ENCODE results near the gene CEP112. TPM values are rescaled to one million over a fixed set of nuclear protein-coding genes. Genes with fewer than 3 reads are reported as not detected.

Gene CEP112
- total and polyA plus RNA-seq, 2 of the 4 experiments (the other 2 are of a cell fraction): 2.5 to 5.6 TPM

- H3K4me2 ChIP-seq (ENCODE audit: low read depth, low read length): no peak overlapping the region
- BruUV-seq (replicated peaks): no TSS peak
- DNase-seq (no peak), ATAC-seq (ENCODE audit: low read depth) (no peak)
- intact Hi-C loops (cut with micrococcal nuclease) (no loop called here), dilution Hi-C loops (cut with HindIII; ENCODE audit: low sequenced_read_pairs, unreplicated experiment) (no loop called here), in situ Hi-C loops (cut with MboI; ENCODE audit: low sequenced_read_pairs) (no loop called here)
- H3K27me3 ChIP-seq (ENCODE audit: control insufficient read depth, insufficient read depth, low read length): no peaks in the 10 kb centered on the region
- H3K4me1 ChIP-seq (ENCODE audit: control insufficient read depth, insufficient read depth, low read length): no peaks in the 10 kb centered on the region
- no peak overlapping the region for H2AK5ac ChIP-seq (ENCODE audit: low read depth, low read length)
- no peak overlapping the region for H4K5ac ChIP-seq (ENCODE audit: low read depth, low read length)
- no peaks in the 10 kb centered on the region for H3K36me3 ChIP-seq (ENCODE audit: control insufficient read depth, insufficient read depth, low read length)
- no peak overlapping the region for H4K8ac ChIP-seq (ENCODE audit: low read depth in 2 of 2, low read length in 2 of 2)
- no peak overlapping the region for H3K56ac ChIP-seq (ENCODE audit: extremely low read depth, insufficient read depth, low read length)
- no peak overlapping the region for H2BK20ac ChIP-seq (ENCODE audit: low read depth, low read length)
- no peaks in the 10 kb centered on the region for H3K79me1 ChIP-seq (ENCODE audit: low read depth in 1 of 2, low read length in 2 of 2)
- no peak overlapping the region for H4K91ac ChIP-seq (ENCODE audit: insufficient read depth, low read depth, low read length)
- H3K9ac ChIP-seq (ENCODE audit: low read depth, low read length): no peak overlapping the region
- no peak overlapping the region for H2AK9ac ChIP-seq (replicated peaks; ENCODE audit: low read depth, low read length, poor library complexity)
- H3K9me3 ChIP-seq (ENCODE audit: control insufficient read depth, insufficient read depth, low read length): no peaks in the 10 kb centered on the region
- H3K27ac ChIP-seq (ENCODE audit: insufficient read depth, low read length): no peak overlapping the region
- H3K4ac ChIP-seq (ENCODE audit: low read depth, low read length): no peak overlapping the region
- ChIA-PET CTCF (no interaction called here), POLR2A (ENCODE audit: unreplicated experiment) (no interaction called here)
- no peaks in the 10 kb centered on the region for H4K20me1 ChIP-seq (ENCODE audit: insufficient read depth, low read length)
- no peak overlapping the region for H2BK15ac ChIP-seq (ENCODE audit: low read depth, low read length)
- H3K18ac ChIP-seq (ENCODE audit: low read depth, low read length): no peak overlapping the region
- no peak overlapping the region for H2BK120ac ChIP-seq (ENCODE audit: low read depth, low read length)
- no peak overlapping the region for H2BK5ac ChIP-seq (ENCODE audit: low read depth, low read length, poor library complexity, severe bottlenecking)
- no peak overlapping the region for H3K4me3 ChIP-seq (ENCODE audit: insufficient read depth, low read depth, low read length)
- no peak overlapping the region for H3K14ac ChIP-seq (replicated peaks; ENCODE audit: low read depth, low read length)
- no peak overlapping the region for H2AFZ ChIP-seq (replicated peaks; ENCODE audit: low read length, poor library complexity)
- TF ChIP-seq USF2 (IDR thresholded peaks at IDR 0.05; ENCODE audit: low read depth, low read length) (no peak), MAZ (IDR thresholded peaks at IDR 0.05; ENCODE audit: borderline replicate concordance, low read depth, low read length) (no peak), MAFK (IDR thresholded peaks at IDR 0.05; ENCODE audit: low read depth, low read length) (no peak), ELK1 (IDR thresholded peaks at IDR 0.05; ENCODE audit: borderline replicate concordance, low read depth, low read length) (no peak), RAD21 (IDR thresholded peaks at IDR 0.05; ENCODE audit: low read length) (no peak), BHLHE40 (IDR thresholded peaks at IDR 0.05; ENCODE audit: low read depth, low read length) (no peak)
- H3K9me1 ChIP-seq (ENCODE audit: insufficient read depth, low read length): no peaks in the 10 kb centered on the region
- H3K23ac ChIP-seq (ENCODE audit: low read depth, low read length): no peak overlapping the region
Measured at GRCh38 chr17:66177048-66177447, 14.9 kb downstream of the CEP112 start.

Measured in IMR-90 (cell line).